ENCODE data around the gene ADM2.

Gene ADM2

GRCh38 chr22:50465066-50465930, 16.0 kb upstream of the ADM2 start:
- DNase-seq (ENCODE audit: extremely low read depth in 1 of 2, low read depth in 1 of 2) = no peak

GRCh38 chr22:50467341-50467740, 14.0 kb upstream of the ADM2 start:
- no peak for DNase-seq (ENCODE audit: extremely low read depth in 1 of 2, low read depth in 1 of 2)

- no peak for DNase-seq (ENCODE audit: extremely low read depth in 1 of 2, low read depth in 1 of 2)
These were observed 13.4 kb upstream of the ADM2 start for GRCh38 chr22:50467773-50468440.

- no peak for DNase-seq (ENCODE audit: extremely low read depth in 1 of 2, low read depth in 1 of 2)
These were observed 12.7 kb upstream of the ADM2 start for GRCh38 chr22:50468626-50469025.

GRCh38 chr22:50469377-50470305, 11.7 kb upstream of the ADM2 start:
- DNase-seq (ENCODE audit: extremely low read depth in 1 of 2, low read depth in 1 of 2) = peak; percentile 96 to 97

GRCh38 chr22:50470491-50470890, 10.9 kb upstream of the ADM2 start:
- no peak for DNase-seq (ENCODE audit: extremely low read depth in 1 of 2, low read depth in 1 of 2)

- DNase-seq (ENCODE audit: extremely low read depth in 1 of 2, low read depth in 1 of 2) = no peak
These were observed 10.0 kb upstream of the ADM2 start for GRCh38 chr22:50471197-50471847.

- DNase-seq (ENCODE audit: extremely low read depth in 1 of 2, low read depth in 1 of 2) = no peak
These were observed 9.4 kb upstream of the ADM2 start for GRCh38 chr22:50471962-50472361.

GRCh38 chr22:50473088-50473487, 8.3 kb upstream of the ADM2 start:
- DNase-seq (ENCODE audit: extremely low read depth in 1 of 2, low read depth in 1 of 2) = no peak

GRCh38 chr22:50473855-50474671, 7.3 kb upstream of the ADM2 start:
- peak in 1 of 2 donors; percentile 45 for DNase-seq (ENCODE audit: extremely low read depth in 1 of 2, low read depth in 1 of 2)

GRCh38 chr22:50474710-50475651, 6.4 kb upstream of the ADM2 start, which contains the start of gene SBF1:
TSS of gene SBF1 (minus strand) at chr22:50475035. CDS start at chr22:50474840, 195 bp downstream.
- DNase-seq (ENCODE audit: extremely low read depth in 1 of 2, low read depth in 1 of 2) = peak; percentile 79 to 84

- no peak for DNase-seq (ENCODE audit: extremely low read depth in 1 of 2, low read depth in 1 of 2)
These were observed 5.7 kb upstream of the ADM2 start for GRCh38 chr22:50475652-50476002.

- DNase-seq (ENCODE audit: extremely low read depth in 1 of 2, low read depth in 1 of 2) = no peak
These were observed 4.5 kb upstream of the ADM2 start for GRCh38 chr22:50476868-50477267.

GRCh38 chr22:50477923-50478322, 3.4 kb upstream of the ADM2 start:
- no peak for DNase-seq (ENCODE audit: extremely low read depth in 1 of 2, low read depth in 1 of 2)

GRCh38 chr22:50479721-50480120, 1.6 kb upstream of the ADM2 start:
- DNase-seq (ENCODE audit: extremely low read depth in 1 of 2, low read depth in 1 of 2) = no peak

GRCh38 chr22:50481045-50481439, 301 bp upstream of the ADM2 start:
- no peak for DNase-seq (ENCODE audit: extremely low read depth in 1 of 2, low read depth in 1 of 2)

- no peak for DNase-seq (ENCODE audit: extremely low read depth in 1 of 2, low read depth in 1 of 2)
These were observed 1.0 kb downstream of the ADM2 start for GRCh38 chr22:50482107-50483074.

- no peak for DNase-seq (ENCODE audit: extremely low read depth in 1 of 2, low read depth in 1 of 2)
These were observed 1.8 kb downstream of the ADM2 start for GRCh38 chr22:50483106-50483505.

All from stimulated activated CD8-positive, alpha-beta memory T cell treated with anti-CD3 and anti-CD28 coated beads, Interleukin-7, amount 100 ng/mL, for 48 hours (primary cell).